DMS53 treated with DMSO at 0.1 percent for 48 hours (cell line): ENCODE measurements around the gene RS1.

ENCODE experiments used
- DNase-seq: peaks from one replicate; lab custom pipeline; 2025; ENCODE audit not compliant: unreplicated experiment; lab: John Stamatoyannopoulos, UW

Gene RS1

DNA sequence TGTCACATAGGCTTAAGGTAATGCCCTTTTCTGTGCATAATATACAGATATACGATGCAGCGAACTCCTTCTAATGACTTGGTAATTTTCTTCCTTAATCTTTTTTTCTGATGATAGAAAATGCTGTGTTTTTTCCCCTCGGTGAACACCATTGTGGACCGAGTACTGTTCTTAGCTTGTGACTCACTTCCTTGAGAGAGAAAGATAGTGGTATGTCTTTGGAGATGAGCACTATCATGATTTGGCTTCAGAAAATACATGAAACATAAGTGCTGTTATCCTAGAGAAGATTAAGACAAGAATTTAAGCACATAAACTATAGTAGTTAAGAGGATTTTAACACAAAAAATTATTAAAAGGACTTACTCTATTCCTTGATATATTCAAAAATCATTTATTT, 63.9 kb downstream of the RS1 start:
- no peak for DNase-seq

DNA sequence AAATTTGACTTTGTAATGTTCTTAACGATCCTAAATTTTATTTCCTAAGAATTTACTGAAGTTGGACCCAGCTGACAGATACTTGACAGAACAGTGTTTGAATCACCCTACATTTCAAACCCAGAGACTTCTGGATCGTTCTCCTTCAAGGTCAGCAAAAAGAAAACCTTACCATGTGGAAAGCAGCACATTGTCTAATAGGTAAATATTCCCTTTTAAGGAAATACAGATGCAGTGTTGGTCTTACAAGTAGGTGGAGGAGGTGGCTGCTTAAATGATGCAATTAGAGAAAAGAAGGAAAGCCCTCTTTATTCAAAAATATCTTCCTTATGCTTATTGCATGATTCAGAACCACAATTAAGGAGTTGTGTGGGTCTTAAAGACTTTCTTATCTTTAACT, 73.5 kb downstream of the RS1 start:
- DNase-seq: no peak

DNA sequence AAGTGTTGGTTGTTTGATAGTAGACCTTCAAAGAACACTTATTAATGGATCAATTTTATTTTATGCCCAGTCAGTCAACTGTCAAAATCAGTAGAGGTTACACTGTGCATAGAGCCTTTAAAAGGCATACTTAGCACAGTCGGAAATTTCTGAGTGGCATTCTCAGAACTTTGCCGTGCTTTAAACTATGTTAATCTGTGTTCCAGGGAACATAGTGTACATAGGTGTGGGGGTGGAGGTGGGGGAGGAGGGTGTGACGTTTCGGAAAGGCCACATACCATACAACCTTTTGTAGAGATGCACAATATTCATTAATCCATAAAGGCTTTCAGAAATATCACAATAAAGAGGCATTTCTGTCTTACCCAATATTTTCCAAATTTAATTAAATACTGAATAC, 75.8 kb downstream of the RS1 start:
- no peak for DNase-seq

DNA sequence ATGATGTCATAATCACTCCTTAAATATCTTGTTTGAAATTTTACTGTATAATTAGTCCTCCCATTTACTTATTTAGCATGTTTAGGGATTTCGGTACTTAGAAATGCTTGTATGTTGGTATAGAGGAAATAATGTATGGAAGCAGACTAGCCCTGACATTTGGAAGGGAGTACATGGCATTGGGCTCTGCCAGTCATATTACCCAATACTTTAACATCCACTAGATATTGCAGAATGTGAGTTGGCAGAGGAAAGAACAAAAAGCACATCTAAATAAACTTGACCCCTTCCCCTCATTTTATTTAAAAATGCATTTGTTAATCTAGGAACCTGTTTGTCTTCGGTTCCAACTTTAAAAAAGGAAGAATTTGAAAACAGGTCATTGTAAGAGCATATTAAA, 77.8 kb downstream of the RS1 start:
- no peak for DNase-seq

DNA sequence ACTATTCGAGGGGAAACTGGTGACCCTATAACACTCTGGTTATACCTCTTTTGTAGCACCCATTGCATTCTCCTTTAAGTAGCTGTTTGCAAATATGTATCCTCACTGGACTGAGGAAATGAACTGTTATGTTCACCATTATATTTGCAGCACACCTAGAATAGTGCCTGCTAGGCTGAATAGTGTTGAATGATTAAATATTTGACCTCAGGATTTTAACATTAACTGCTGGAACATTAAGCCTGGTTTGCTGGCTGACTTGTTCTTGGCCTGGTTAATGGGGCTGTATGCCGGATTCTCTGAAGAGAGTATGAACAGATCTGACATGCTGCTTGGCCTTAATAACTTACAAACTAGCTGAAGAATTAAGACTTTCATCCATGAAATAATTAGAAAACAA, 80.1 kb downstream of the RS1 start:
- no peak for DNase-seq
